GM19452 (cell line): ENCODE data around the gene IPO11.

Experiments used
- ATAC-seq: cut with Tn5 transposase; IDR thresholded peaks from one replicate; pipeline ENCODE4 v1.9.1; 2021; ENCODE audit not compliant: unreplicated experiment

Gene IPO11

DNA sequence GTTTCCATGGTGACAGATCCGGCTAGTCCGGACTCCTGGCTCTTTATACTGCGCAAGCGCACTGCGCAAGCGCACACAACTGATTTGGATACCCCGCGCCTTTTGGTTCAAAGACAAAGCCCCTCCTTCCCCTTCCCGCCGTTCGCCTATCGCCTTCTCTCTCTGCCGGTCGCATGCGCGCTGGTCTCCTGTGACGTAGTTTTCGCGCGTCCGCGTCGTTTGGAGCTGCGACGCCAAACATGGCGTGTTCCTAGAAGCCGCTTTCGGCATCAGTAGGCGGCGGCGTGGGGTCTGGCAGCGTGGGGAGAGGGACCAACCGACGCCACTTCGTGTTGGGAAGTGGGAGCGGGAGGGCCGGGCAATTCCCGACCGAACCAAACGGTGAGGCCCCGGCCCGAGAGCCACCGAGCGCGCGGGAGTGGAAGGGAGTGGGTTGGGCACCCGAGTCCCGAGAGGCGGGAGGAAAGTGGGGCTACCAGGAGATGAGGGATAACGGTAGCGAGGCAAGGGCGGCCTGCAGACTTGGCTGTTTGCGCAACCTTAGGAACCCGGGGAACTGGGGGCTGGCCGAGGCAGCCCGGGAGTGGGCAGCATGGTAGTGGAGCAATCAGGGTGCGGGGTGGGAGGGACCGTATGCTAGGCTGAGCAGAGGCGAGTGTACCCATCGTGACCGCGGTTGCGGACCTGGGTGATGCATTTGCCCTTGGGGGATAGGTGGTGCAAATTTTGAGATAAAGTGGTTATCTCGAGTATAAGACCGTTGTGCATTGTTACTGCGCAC, at the start of gene IPO11:
TSS of gene IPO11 (plus strand) at position 215 of the 781 bp plus-strand sequence. CDS start 24,517 bp downstream, outside the sequence.
- ATAC-seq = peak; percentile 98

DNA sequence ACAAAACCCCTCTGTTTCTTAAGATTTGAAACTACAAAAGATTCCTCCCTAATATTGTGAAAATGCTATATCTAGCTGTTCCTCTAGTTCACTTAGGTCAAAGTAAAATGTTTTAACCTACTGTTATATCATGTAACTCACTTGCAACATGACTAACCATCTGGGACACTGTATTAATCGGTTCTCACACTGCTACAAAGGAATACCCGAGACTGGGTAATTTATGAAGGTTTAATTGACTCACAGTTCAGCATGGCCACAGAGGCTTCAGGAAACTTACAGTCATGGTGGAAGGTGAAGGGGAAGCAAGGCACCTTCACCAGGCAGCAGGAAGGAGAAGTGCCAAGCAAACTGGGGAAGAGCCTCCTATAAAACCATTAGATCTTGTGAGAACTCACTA, 43.5 kb upstream of the IPO11 start:
- ATAC-seq = no peak

DNA sequence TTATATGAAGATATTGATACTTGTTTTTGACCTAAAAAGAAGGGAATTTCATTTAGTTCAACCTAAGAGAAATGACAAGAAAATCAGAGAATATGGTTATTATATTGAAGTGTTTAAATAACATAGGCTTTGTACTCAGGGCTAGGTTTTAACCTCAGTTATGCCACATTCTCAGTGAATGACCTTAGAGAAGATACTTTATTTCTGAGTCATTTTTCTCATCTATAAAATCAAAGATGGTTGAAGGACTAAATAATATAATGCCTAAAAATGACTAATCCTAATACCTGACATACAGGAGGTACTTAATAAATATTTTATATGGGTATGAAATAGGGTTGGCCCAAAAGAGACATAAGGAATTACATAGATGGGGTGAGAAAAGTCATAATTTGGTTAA, 41.2 kb upstream of the IPO11 start:
- ATAC-seq = no peak

DNA sequence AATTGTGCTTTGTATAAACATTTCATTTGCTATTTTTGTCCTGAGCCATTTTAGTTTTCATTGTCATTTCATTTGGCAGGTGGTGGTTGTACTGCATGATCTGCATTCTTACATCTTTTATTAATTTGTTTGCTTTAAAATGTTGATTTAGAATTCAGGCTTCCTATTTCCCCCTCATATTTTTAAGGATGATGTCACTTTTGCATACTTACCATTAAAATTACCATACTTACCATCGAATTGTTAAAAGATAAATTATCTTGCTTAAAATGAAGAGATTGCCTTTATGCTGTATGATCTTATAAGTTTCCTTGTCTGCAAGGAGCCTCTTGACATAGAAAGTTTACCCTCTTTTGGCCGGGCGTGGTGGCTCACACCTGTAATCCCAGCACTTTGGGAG, 40.0 kb upstream of the IPO11 start:
- no peak for ATAC-seq

DNA sequence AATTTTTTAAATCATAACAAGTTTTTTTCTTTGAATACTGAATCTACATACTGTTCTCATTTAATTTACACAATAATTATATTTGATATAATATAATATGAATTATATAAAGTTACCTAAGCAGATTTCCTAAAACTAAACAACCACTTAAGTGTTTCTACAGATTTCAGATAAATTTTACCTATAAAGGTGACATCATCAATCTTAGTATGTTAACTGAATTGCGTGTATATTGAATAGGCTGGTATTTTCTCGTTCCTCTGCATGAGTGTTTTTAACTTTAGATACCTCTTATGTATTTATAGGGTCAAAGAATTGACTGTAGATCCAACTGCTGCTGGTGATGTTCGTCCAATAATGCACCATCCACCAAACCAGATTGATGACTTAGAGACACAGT, 39.2 kb upstream of the IPO11 start:
- ATAC-seq = no peak

DNA sequence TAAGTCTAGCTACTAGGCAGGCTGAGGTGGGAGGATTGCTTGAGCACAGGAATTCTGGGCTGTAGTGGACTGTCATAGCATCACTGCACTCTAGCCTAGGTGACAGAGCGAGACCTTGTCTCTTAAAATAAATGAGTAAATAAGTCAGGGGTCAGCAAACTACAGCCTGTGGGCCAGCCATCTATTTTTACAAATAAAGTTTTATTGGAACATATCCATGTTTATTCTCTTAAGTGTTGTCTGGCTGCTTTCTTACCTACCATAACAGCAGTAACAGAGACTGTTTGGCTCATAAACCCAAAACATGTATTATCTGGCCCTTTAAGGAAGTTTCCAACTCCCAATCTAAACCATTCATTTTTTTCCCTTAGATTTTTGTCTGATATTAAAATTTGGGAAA, 38.5 kb upstream of the IPO11 start:
- no peak for ATAC-seq

DNA sequence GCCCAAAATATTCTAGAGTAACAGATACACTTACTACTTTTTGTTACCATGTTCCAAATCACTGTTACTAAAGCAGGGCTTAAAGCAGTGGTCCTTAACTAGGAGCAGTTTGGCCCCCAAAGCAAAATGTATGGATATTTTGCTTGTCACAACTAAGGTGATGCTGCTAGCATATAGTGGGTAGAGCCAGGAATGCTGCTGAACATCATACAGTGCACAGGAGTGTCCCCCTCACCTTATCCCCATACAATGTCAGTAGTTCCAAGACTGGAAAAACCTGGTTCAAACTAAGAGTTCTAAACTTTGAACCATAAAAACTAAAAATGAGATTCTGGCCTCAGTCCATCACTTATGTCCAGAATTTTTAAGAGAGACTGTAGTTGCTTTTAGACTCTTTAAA, 36.9 kb upstream of the IPO11 start:
- ATAC-seq = no peak

DNA sequence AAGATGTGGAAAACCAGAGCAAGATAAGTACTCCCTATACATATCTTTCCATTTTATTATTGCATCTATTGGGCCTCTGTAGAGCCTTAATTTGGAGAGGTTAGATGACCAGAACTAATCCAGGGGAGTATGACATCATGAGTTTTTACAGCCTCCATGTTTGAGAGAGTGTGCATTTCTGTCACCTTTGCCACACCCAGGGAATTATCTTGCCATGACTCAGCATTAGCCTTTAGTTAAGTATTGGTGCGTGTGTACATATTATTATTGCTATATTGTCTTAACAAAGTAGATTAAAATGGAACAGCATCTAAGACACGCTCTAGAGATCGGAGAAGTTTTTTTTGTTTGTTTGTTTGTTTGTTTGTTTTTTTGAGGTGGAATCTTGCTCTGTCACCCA, 36.5 kb upstream of the IPO11 start:
- no peak for ATAC-seq

DNA sequence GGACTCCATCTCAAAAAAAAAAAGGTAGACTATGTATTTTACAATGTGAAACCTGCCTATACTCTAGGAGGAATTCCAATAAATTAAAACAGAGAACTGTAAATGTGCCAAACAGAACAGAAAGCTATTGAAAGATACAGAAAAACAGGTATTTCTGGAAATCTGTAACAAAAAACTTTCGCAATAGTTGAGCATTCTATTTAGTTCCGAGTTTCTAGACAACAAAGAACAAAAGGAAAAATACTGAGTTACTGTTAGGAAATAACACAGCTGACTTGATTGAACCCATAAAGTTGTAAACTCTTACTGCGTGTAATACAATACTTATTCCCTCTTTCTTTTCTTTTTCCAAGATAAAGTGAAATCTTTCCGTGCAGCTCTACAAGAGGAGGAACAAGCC, 27.4 kb upstream of the IPO11 start:
- no peak for ATAC-seq

DNA sequence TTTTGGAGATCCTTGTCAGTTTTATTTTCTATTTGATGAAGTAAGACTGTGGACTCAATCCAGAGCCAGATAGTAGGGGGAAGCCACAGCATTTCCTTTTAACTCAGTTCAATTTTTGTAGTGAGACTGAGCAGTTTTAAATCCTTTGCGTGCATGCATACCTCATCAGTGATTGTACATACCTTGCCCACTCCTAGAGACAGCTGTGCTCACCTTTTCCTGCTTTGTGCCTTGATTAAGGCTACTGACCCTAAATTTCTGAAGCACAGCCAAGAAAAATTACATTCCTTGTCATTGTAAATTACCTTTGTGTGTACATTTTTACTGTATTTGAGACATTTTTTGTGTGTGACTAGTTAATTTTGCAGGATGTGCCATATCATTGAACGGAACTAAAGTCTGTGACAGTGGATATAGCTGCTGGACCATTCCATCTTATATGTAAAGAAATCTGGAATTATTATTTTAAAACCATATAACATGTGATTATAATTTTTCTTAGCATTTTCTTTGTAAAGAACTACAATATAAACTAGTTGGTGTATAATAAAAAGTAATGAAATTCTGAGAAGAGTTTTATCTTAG, 26.7 kb upstream of the IPO11 start:
- no peak for ATAC-seq

DNA sequence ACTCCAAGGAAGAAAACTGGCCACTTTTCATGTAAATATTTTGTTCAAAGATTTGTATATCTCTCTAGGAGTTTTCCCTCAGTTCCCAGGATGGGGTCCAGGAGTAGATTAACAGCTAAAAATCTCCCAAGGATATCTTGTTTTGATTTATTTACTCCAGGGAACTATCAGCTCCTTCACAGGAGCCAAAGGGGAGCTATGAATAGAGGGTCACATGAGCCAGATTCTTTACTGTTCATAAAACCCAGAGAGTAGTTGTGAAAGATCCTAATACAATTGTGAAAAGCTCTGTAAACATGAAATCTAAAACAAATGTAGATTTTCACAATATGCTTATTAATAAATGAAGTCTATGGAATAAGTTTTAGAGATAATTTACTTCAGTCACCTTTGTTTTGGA, 25.7 kb upstream of the IPO11 start:
- ATAC-seq = no peak

DNA sequence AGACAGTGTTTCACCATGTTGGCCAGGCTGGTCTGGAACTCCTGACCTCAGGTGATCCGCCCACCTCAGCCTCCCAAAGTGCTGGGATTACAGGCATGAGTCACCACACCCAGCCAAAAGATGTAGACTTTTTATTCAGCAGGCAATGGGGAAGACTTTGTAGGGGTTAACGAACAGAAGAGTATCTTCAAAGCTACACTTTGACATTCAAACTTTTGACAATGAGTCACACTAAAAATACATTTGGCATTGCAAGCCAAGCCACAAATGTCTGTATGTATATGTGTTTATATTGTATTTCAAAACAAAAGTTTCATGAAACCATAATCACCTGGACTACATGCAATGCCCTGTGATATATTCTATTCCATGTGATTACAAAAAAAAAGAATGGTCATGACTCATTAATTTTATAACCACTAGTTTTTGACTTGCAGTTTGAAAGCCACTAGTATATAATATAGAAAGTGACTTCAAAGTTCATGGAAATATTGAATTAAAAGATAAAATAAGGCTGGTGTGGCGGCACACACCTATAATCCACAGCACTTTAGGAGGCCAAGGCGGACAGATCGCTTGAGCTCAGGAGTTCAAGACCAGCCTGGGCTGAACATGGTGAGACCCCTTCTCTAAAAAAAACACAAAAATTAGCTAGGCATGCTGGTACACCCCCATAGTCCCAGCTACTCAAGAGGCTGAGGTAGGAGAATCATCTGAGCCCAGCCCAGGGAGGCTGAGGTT, 17.2 kb upstream of the IPO11 start:
- no peak for ATAC-seq

DNA sequence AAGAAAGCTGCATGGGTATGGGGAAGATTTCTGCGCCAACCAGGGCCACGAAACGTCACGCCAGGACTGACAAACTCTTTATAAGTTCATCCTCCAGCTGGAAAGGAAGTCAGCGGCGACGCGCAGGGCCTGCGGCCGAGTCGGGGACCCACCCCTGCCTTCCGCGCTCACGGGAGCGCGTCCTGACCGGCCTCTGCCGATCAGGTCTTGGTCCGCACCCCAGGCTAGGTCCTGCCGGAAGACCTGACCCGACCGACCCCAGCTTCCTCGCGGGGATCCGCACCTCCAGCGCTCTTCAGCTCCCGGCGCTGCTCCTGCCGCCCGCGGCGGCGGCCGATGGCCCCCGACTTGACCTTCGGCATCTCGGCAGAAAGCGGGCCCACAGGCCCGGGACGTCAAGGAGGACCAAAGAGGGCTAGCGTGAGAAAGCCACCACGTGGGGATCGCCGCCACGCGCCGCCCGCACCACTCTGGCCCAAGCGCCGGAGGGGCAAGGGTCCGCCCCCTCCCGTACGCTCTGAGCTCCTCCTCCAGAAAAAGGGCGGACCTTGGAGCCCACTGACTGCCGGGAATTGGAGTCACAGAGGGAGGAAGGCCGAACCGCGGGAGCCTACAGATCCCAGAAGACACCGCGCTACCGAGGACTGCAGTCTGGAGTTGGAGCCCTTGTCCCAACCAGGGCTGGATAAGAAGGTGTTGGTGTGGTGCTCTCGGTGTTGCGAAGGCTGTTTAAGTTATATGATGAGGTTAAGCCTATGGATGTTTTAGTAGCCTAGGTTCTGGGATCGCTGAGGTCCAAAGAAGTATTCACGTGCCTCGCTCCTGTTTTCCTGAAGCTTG, 8.9 kb upstream of the IPO11 start, which contains the start of gene DIMT1:
TSS of gene DIMT1 (minus strand) at position 495 of the 840 bp plus-strand sequence. CDS start at position 362, 133 bp downstream.
- ATAC-seq = peak; percentile 98

DNA sequence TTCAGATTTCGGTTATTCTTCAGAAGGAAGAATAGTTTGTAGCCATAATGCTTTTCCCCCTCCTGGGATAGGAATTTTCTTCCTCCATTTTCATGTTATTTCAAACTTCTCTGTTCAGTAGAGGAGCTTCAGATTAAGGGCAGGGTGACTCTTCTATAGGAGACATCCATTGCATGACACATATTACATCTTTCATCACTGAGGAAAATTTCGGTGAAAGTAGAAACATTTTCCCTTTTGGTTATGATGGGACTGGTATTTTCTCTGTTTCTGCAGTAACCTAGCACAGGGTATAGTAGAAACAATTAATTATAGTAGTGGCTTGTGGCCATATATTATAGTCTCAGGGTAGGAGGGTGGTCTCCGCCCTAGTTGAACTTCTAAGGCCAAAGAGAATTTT, 1.1 kb downstream of the IPO11 start:
- ATAC-seq = no peak

DNA sequence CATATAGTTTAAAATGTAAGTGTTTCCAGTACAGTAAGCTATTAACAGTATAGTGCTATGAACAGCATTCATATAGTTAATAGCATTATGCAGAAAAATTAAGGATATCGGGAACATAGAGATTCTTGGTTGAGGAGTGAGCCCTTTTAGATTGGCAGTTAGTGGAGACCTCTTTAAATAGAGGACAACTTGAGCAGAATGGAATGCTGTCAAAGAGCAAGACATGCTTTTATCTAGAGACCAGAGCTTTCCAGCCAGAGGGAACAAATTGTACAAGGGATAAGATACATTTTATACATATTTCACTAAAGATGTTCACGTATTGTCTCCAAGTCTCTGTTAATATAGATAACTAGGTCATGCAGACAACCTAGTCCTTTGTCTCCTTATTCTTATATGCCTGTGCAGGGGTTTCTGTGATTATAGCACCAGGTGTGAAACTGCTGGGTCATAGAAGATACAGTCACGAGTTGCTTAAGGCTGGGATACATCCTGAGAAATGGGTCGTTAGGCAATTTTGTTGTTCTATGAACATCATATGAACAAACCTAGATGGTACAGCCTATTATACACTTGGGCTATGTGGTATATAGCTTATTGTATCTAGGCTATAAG, 6.0 kb downstream of the IPO11 start:
- no peak for ATAC-seq

DNA sequence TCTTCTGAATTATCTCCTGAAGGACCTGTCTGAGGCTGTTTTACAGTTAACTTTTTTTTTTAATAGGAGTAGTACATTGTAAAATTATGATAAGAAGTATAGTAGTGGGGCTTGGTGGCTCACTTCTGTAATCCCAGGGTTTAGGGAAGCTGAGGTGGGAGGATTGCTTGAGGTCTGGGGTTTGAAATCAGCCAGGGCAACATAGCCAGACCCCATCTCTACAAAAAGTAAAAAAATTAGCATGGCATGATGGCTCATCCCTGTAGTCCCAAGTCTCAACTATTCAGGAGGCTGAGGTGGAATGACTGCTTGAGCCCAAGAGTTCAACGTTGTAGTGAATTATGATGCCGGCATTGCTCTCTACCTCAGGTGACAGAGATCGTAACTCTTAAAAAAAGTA, 7.0 kb downstream of the IPO11 start:
- ATAC-seq = no peak

DNA sequence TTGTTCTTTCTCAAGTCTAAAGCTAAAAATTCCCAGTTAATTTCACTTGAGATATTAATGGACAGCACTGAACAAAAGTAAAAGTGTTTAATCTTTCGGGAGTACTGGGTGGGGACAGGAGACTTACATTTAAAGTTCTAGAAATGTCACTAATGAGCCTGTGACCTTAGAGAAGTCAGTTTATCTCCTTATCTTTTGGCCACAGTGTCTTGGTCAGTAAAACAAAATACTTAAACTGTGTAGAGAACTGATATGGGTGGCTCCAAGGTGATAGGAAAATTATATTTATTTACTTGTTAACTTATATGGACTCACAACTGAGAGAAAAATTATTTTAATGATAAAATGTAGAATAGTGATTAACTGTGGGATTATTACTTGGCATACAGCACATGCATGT, 8.9 kb downstream of the IPO11 start:
- ATAC-seq = no peak

DNA sequence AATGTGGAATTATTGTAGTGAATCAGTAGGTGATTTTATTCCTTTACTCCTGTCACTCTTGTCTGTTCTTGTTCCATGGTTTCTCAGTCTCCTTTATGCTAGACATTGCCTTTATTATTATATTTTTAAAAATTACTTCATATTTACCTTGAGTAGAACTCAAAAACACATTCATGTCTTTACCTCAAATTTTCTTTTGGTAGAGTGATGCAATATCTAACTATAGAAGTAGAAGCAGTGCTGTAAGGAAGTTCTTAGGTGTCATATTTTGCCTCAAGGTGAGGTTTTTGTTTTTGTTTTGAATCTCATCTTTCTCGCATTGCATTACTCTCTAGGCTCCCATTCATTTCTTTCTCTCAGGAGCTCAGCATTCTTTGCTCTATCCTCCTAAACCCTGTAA, 12.2 kb downstream of the IPO11 start:
- ATAC-seq = no peak

DNA sequence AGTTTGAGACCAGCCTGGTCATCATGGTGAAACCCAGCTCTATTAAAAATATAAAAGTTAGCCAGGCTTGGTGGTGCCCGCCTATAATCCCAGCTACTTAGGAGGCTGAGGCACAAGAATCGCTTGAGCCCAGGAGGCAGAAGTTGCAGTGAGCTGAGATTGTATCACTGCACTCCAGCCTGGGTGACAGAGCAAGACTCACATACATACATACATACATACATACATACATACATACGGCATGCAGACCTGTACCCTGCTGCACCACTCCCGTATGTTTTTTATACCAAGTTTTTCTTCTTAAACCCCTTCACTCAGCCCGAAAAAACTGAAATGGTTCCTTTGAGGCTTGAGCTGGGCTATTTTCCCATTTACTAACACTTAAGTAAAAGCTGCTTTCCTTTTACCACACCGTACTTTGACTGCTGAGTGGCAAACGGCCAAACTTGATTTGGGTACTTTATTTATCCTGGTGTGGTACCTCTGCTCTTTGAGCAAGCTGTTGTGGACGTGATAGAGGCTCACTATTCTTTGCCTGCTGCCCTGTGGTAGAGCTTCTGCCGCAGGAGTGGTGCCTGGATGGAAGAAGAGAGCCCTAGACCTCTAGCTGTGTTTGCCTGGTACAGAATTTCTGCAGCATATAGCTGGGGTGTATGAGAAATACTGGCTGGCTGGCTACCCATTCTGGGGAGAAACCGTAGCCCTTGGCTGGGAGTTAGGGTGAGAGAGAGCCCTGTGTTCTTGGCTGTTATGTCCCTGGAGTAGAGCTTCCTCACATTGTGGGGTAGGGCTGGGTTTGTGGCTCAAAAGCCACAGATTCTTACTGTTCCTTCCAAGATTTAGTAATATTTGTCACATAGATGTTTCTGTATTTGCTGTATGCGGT, 19.4 kb downstream of the IPO11 start:
- ATAC-seq = no peak

DNA sequence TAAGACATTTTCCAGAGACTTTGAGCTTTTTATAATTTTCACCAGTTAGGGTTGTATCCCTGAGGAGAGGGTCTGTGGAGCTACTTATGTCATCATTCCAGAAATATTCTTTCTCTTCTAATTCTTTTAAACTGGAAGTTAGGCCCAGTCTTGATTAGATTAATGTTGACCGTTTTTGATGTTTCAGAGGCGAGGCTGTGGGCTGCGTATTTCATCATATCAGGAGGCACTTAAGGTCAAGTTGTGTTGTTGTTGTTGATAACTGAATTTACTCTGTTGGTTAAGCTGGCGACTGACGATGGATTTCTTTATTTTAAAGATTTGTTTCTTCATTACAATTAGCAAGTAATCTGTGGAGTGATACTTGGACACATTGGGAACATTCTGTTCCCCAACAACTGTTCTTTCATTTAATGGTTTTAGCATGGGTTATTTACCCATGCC, 20.1 kb downstream of the IPO11 start:
- ATAC-seq = no peak
